T-helper 22 cell (primary cell): ENCODE results near the gene INS.
"Not testable (repeated sequence)": the region's sequence is repeated elsewhere in the genome, so short reads cannot be mapped to it uniquely, and the experiment has no call there.

Experiments used
- DNase-seq: peaks from one replicate; pipeline ENCODE4 v3.0.0-alpha.2; 2020; ENCODE audit warnings: low read depth

The INS gene

GRCh38 chr11:2198621-2199365 is 37.8 kb upstream of the INS start:
- no peak for DNase-seq

GRCh38 chr11:2197771-2198520 is 36.9 kb upstream of the INS start:
- DNase-seq, result no peak

- peak; percentile 20 for DNase-seq
Measured at GRCh38 chr11:2196970-2197770, 36.2 kb upstream of the INS start.

- no peak for DNase-seq
Measured at GRCh38 chr11:2195756-2196088, 34.7 kb upstream of the INS start.

GRCh38 chr11:2194877-2195755 is 34.1 kb upstream of the INS start:
- DNase-seq, result no peak

- DNase-seq, result not testable (repeated sequence)
Measured at GRCh38 chr11:2193888-2194595, 33.0 kb upstream of the INS start.

- DNase-seq, result no peak
Measured at GRCh38 chr11:2193099-2193887, 32.3 kb upstream of the INS start.

- DNase-seq, result no peak
Measured at GRCh38 chr11:2192435-2192834, 31.4 kb upstream of the INS start.

GRCh38 chr11:2191883-2192282 is 30.9 kb upstream of the INS start:
- DNase-seq, result no peak

- DNase-seq, result no peak
Measured at GRCh38 chr11:2190657-2191471, 29.9 kb upstream of the INS start.

- DNase-seq, result no peak
Measured at GRCh38 chr11:2189938-2190656, 29.1 kb upstream of the INS start.

GRCh38 chr11:2188745-2189144 is 27.7 kb upstream of the INS start:
- no peak for DNase-seq

- DNase-seq, result no peak
Measured at GRCh38 chr11:2187280-2187707, 26.3 kb upstream of the INS start.

GRCh38 chr11:2186669-2187279 is 25.8 kb upstream of the INS start:
- DNase-seq, result no peak

- DNase-seq, result no peak
Measured at GRCh38 chr11:2185324-2186085, 24.5 kb upstream of the INS start.

- no peak for DNase-seq
Measured at GRCh38 chr11:2182692-2183474, 21.9 kb upstream of the INS start.

GRCh38 chr11:2182075-2182474 is 21.1 kb upstream of the INS start:
- no peak for DNase-seq
